IMR-90 (cell line): ENCODE results near the gene SYCE3. TPM values are rescaled to one million over a fixed set of nuclear protein-coding genes. Genes with fewer than 3 reads are reported as not detected.

Source experiments
- ATAC-seq: fragments of 200-7000 bp; cut with Tn5 transposase; 2 replicates; pipeline ENCODE4 v1.9.1; 2020; ENCODE audit warnings: low read depth, mild to moderate bottlenecking, moderate library complexity
- BruUV-seq: library from RNA; stranded (reverse); fragments of 400-500 nt; replicated peaks from 2 replicates; lab custom pipeline; 2021; lab: Mats Ljungman, UMichigan
- CTCF ChIA-PET: fragments of 300-600 bp; formaldehyde crosslinking; extraction: SDS; loops from one replicate; lab custom pipeline; 2021; ENCODE audit warnings: antibody characterized with exemption; lab: Yijun Ruan, JAX
- POLR2A ChIA-PET: fragments of 300-600 bp; sonication (Branson Sonifier 250); formaldehyde crosslinking; loops from one replicate; lab custom pipeline; 2022; ENCODE audit warnings: antibody characterized with exemption; ENCODE audit not compliant: unreplicated experiment; lab: Charles Lee
- DNase-seq: peaks from one replicate; pipeline ENCODE4 v3.0.0; 2013
- H2AFZ ChIP-seq: replicated peaks from 2 replicates; pipeline ENCODE3; 2013; ENCODE audit warnings: low read length, mild to moderate bottlenecking; ENCODE audit not compliant: poor library complexity
- H2AK5ac ChIP-seq: 2 replicates; pipeline ENCODE4 v1.6.1; 2013; ENCODE audit warnings: low read depth, low read length, inconsistent platforms
- H2AK9ac ChIP-seq: replicated peaks from 2 replicates; pipeline ENCODE3; 2013; ENCODE audit warnings: mild to moderate bottlenecking, low read depth, low read length, moderate library complexity; ENCODE audit not compliant: poor library complexity
- H2BK120ac ChIP-seq: 2 replicates; pipeline ENCODE4 v1.6.1; 2013; ENCODE audit warnings: low read depth, low read length, inconsistent platforms
- H2BK15ac ChIP-seq: 3 replicates; pipeline ENCODE4 v1.6.1; 2013; ENCODE audit warnings: low read depth, low read length, inconsistent platforms
- H2BK20ac ChIP-seq: 2 replicates; pipeline ENCODE4 v1.6.1; 2013; ENCODE audit warnings: low read depth, mild to moderate bottlenecking, inconsistent platforms, low read length, moderate library complexity
- H2BK5ac ChIP-seq: 2 replicates; pipeline ENCODE4 v1.6.1; 2013; ENCODE audit warnings: mild to moderate bottlenecking, low read depth, low read length, inconsistent platforms; ENCODE audit not compliant: poor library complexity, severe bottlenecking
- H3K14ac ChIP-seq: replicated peaks from 2 replicates; pipeline ENCODE4 v1.6.1; 2013; ENCODE audit warnings: low read depth, low read length, inconsistent platforms
- H3K18ac ChIP-seq: 2 replicates; pipeline ENCODE4 v1.6.1; 2013; ENCODE audit warnings: low read depth, low read length, control low read depth
- H3K23ac ChIP-seq: 2 replicates; pipeline ENCODE4 v1.6.1; 2013; ENCODE audit warnings: low read depth, low read length, inconsistent platforms
- H3K27ac ChIP-seq: 2 replicates; pipeline ENCODE4 v1.5.1; 2013; ENCODE audit warnings: mild to moderate bottlenecking, control low read depth, low read length; ENCODE audit not compliant: insufficient read depth
- H3K27me3 ChIP-seq: 2 replicates; pipeline ENCODE4 v1.6.1; 2013; ENCODE audit warnings: low read length; ENCODE audit not compliant: control insufficient read depth, insufficient read depth
- H3K36me3 ChIP-seq: 2 replicates; pipeline ENCODE4 v1.6.1; 2013; ENCODE audit warnings: low read length, mixed read lengths; ENCODE audit not compliant: control insufficient read depth, insufficient read depth
- H3K4ac ChIP-seq: 2 replicates; pipeline ENCODE4 v1.6.1; 2013; ENCODE audit warnings: low read depth, low read length, inconsistent platforms
- H3K4me1 ChIP-seq: 2 replicates; pipeline ENCODE4 v1.6.1; 2013; ENCODE audit warnings: low read length, mixed read lengths; ENCODE audit not compliant: control insufficient read depth, insufficient read depth
- H3K4me2 ChIP-seq: 2 replicates; pipeline ENCODE4 v1.6.1; 2013; ENCODE audit warnings: low read depth, mild to moderate bottlenecking, control low read depth, low read length, moderate library complexity
- H3K4me3 ChIP-seq: 2 replicates; pipeline ENCODE4 v1.5.1; 2013; ENCODE audit warnings: low read depth, mild to moderate bottlenecking, control low read depth, low read length, moderate library complexity; ENCODE audit not compliant: insufficient read depth
- H3K56ac ChIP-seq: 2 replicates; pipeline ENCODE4 v1.6.1; 2013; ENCODE audit warnings: low read length, inconsistent platforms; ENCODE audit not compliant: insufficient read depth; ENCODE audit errors: extremely low read depth
- H3K79me1 ChIP-seq, 2 experiments: 2 replicates each; pipeline ENCODE4 v1.6.1; 2013; ENCODE audit warnings: low read length in 2 of 2, inconsistent platforms in 1 of 2, low read depth in 1 of 2
- H3K9ac ChIP-seq: 2 replicates; pipeline ENCODE4 v1.6.1; 2013; ENCODE audit warnings: low read depth, low read length, control low read depth
- H3K9me1 ChIP-seq: 2 replicates; pipeline ENCODE4 v1.6.1; 2013; ENCODE audit warnings: low read length, inconsistent platforms; ENCODE audit not compliant: insufficient read depth
- H3K9me3 ChIP-seq: 2 replicates; pipeline ENCODE4 v1.6.1; 2013; ENCODE audit warnings: low read length; ENCODE audit not compliant: control insufficient read depth, insufficient read depth
- H4K20me1 ChIP-seq: 2 replicates; pipeline ENCODE4 v1.6.1; 2013; ENCODE audit warnings: low read length, inconsistent platforms; ENCODE audit not compliant: insufficient read depth
- H4K5ac ChIP-seq: 2 replicates; pipeline ENCODE4 v1.6.1; 2013; ENCODE audit warnings: mild to moderate bottlenecking, low read depth, low read length, control low read depth
- H4K8ac ChIP-seq, 2 experiments: 2 replicates each; pipeline ENCODE4 v1.6.1; 2013; ENCODE audit warnings: low read depth in 2 of 2, low read length in 2 of 2, control low read depth in 1 of 2, inconsistent platforms in 1 of 2
- H4K91ac ChIP-seq: 2 replicates; pipeline ENCODE4 v1.6.1; 2013; ENCODE audit warnings: low read depth, low read length, inconsistent platforms; ENCODE audit not compliant: insufficient read depth
- BHLHE40 ChIP-seq: fragments of 150-350 bp; IDR thresholded peaks from 2 replicates; pipeline ENCODE4 v1.6.1; 2016; ENCODE audit warnings: mild to moderate bottlenecking, low read depth, low read length
- CEBPB ChIP-seq: IDR thresholded peaks from 2 replicates; pipeline ENCODE4 v1.6.1; 2012; ENCODE audit warnings: low read depth, low read length, improper control_type of control experiment
- CHD1 ChIP-seq: IDR thresholded peaks from 2 replicates; pipeline ENCODE4 v1.6.1; 2012; ENCODE audit warnings: low read depth, low read length, improper control_type of control experiment
- CTCF ChIP-seq: conservative IDR thresholded peaks from 2 replicates; pipeline ENCODE4 v1.5.1; 2012; ENCODE audit warnings: mild to moderate bottlenecking, low read depth, low read length, improper control_type of control experiment
- FOS ChIP-seq: fragments of 150-350 bp; IDR thresholded peaks from 2 replicates; pipeline ENCODE4 v1.6.1; 2016; ENCODE audit warnings: low read depth, low read length
- MAFK ChIP-seq: IDR thresholded peaks from 2 replicates; pipeline ENCODE4 v1.6.1; 2012; ENCODE audit warnings: low read depth, low read length, improper control_type of control experiment
- MAZ ChIP-seq: IDR thresholded peaks from 2 replicates; pipeline ENCODE4 v1.6.1; 2012; ENCODE audit warnings: low read depth, mild to moderate bottlenecking, low read length, improper control_type of control experiment, moderate library complexity, borderline replicate concordance
- MXI1 ChIP-seq: IDR thresholded peaks from 2 replicates; pipeline ENCODE4 v1.6.1; 2012; ENCODE audit warnings: low read depth, mild to moderate bottlenecking, low read length, moderate library complexity, borderline replicate concordance
- NFE2L2 ChIP-seq: fragments of 150-350 bp; IDR thresholded peaks from 2 replicates; pipeline ENCODE4 v1.6.1; 2016; ENCODE audit warnings: low read depth, mild to moderate bottlenecking, low read length
- POLR2A ChIP-seq: IDR thresholded peaks from 2 replicates; pipeline ENCODE4 v1.6.1; 2012; ENCODE audit warnings: mild to moderate bottlenecking, low read depth, low read length
- RAD21 ChIP-seq: IDR thresholded peaks from 2 replicates; pipeline ENCODE4 v1.6.1; 2012; ENCODE audit warnings: low read length, improper control_type of control experiment
- RCOR1 ChIP-seq: IDR thresholded peaks from 2 replicates; pipeline ENCODE4 v1.6.1; 2012; ENCODE audit warnings: mild to moderate bottlenecking, low read length, improper control_type of control experiment; ENCODE audit not compliant: insufficient replicate concordance
- RFX5 ChIP-seq: IDR thresholded peaks from 2 replicates; pipeline ENCODE4 v1.8.0; 2012; ENCODE audit warnings: low read depth, mild to moderate bottlenecking, low read length, moderate library complexity
- SMC3 ChIP-seq: fragments of 150-350 bp; IDR thresholded peaks from 2 replicates; pipeline ENCODE4 v1.6.1; 2016; ENCODE audit warnings: low read depth, mild to moderate bottlenecking, antibody characterized with exemption, low read length, moderate library complexity
- USF2 ChIP-seq: fragments of 150-350 bp; IDR thresholded peaks from 2 replicates; pipeline ENCODE4 v1.6.1; 2017; ENCODE audit warnings: mild to moderate bottlenecking, antibody characterized with exemption, low read length, low read depth
- WGBS, 2 experiments: methylation state at CpG; one replicate each; pipeline versions ENCODE4 v1.1.5 to v1.1.7; 2013; ENCODE audit warnings: missing lambda C conversion rate in 2 of 2; ENCODE audit not compliant: insufficient read length in 1 of 2; ENCODE audit errors: extremely low coverage in 2 of 2; 5-methylcytosine and 5-hydroxymethylcytosine counted together
- dilution Hi-C: fragments of 300-500 bp; cut with HindIII; formaldehyde crosslinking; loops from one replicate; pipeline ENCODE4 v1.14.3; 2018; ENCODE audit warnings: low sequenced_read_pairs; ENCODE audit not compliant: unreplicated experiment
- in situ Hi-C: fragments of 300-500 bp; cut with MboI; formaldehyde crosslinking; loops from 3 replicates; pipeline ENCODE4 v1.14.3; 2019; ENCODE audit warnings: low sequenced_read_pairs, inconsistent platforms, mixed read lengths
- intact Hi-C: fragments of 100-400 bp; cut with micrococcal nuclease; formaldehyde crosslinking; loops from 2 replicates; pipeline ENCODE4 v1.10.0; 2022
- polyA plus RNA-seq, 3 experiments: library from polyadenylated mRNA; depleted of rRNA; stranded (reverse); fragments of >200 nt; gene quantifications; 2 replicates each; pipeline ENCODE4 v1.2.3, GENCODE V29; 2012; ENCODE audit warnings: low replicate concordance in 1 of 3
- total RNA-seq: library from RNA; depleted of rRNA; stranded (reverse); fragments of >200 nt; gene quantifications from 2 replicates; pipeline ENCODE4 v1.2.3, GENCODE V29; 2012

Gene SYCE3
- total and polyA plus RNA-seq, 2 of the 4 experiments (the other 2 are of a cell fraction) = not detected

GRCh38 chr22:50545522-50546325 is 17.0 kb downstream of the SYCE3 start, which contains the start of gene KLHDC7B:
TSS of gene KLHDC7B (plus strand) at chr22:50545899. CDS start at chr22:50546244, 345 bp downstream.
- no peaks in the 10 kb centered on the region for H3K36me3 ChIP-seq
- ATAC-seq (peak; percentile 30; the same call in 1 of the 2 replicates), DNase-seq (peak; percentile 35)
- H3K4ac ChIP-seq = peak within 1 kb of the TSS; percentile 65; the same call in 1 of the 2 replicates
- H4K91ac ChIP-seq = peak within 1 kb of the TSS; percentile 31; the same call in 1 of the 2 replicates
- H3K9me1 ChIP-seq = 0 out of 2 replicates have a peak, but pooled peaks cover 2% of the 10 kb centered on the region
- POLR2A ChIA-PET = no interaction called here
- peak within 1 kb of the TSS; percentile 58; the same call in 1 of the 2 replicates for H2AK5ac ChIP-seq
- H3K4me3 ChIP-seq = no peak within 1 kb of the TSS
- peaks cover 57% of the 10 kb centered on the region for H3K27me3 ChIP-seq
- peak within 1 kb of the TSS; percentile 37; the same call in 1 of the 2 replicates for H3K23ac ChIP-seq
- intact Hi-C loops (no loop called here), dilution Hi-C loops (no loop called here), in situ Hi-C loops (no loop called here)
- no peak within 1 kb of the TSS for H3K56ac ChIP-seq
- H3K4me2 ChIP-seq = no peak within 1 kb of the TSS
- H3K4me1 ChIP-seq = peaks cover 2% of the 10 kb centered on the region
- H2AK9ac ChIP-seq = peak within 1 kb of the TSS; percentile 68
- no peak within 1 kb of the TSS; the same call in 1 of the 2 replicates for H3K18ac ChIP-seq
- no peak within 1 kb of the TSS for H2BK5ac ChIP-seq
- no peaks in the 10 kb centered on the region for H3K9me3 ChIP-seq
- H3K79me1 ChIP-seq = no peaks in the 10 kb centered on the region
- peak within 1 kb of the TSS; percentile 47; the same call in 1 of the 3 replicates for H2BK15ac ChIP-seq
- H4K5ac ChIP-seq = no peak within 1 kb of the TSS; the same call in 1 of the 2 replicates
- H3K14ac ChIP-seq = no peak within 1 kb of the TSS
- no peak within 1 kb of the TSS for H3K9ac ChIP-seq
- CTCF ChIA-PET = interaction anchor here (0.6 kb wide), 1 partner anchor 11 kb away, joined by 3 read pairs; no protein-coding TSS in a partner anchor
- peak within 1 kb of the TSS; percentile 45; the same call in 1 of the 2 replicates for H2BK120ac ChIP-seq
- peak within 1 kb of the TSS in 1 of 2 experiments; percentile 42; a peak in 1 of 4 replicates for H4K8ac ChIP-seq
- H3K27ac ChIP-seq = no peak within 1 kb of the TSS
- H2BK20ac ChIP-seq = 0 out of 2 replicates have a peak within 1 kb of the TSS, but pooled peaks have one; percentile 16
- H2AFZ ChIP-seq = peak within 1 kb of the TSS; percentile 25
- no TSS peak for BruUV-seq
- H4K20me1 ChIP-seq = no peaks in the 10 kb centered on the region
- 20% methylated on average over 2 of the region's 10 CpGs; no CpG with 5 or more reads in 1 of the 2 experiments for WGBS, 2 experiments
- no peak for TF ChIP-seq MAFK
- no peak for TF ChIP-seq MXI1
- no peak for TF ChIP-seq RCOR1
- peak; percentile 59 for TF ChIP-seq CEBPB
- peak; percentile 10; the same call in 1 of the 2 replicates for TF ChIP-seq CTCF
- TF ChIP-seq CHD1 = no peak
- TF ChIP-seq RAD21 = no peak
- no peak for TF ChIP-seq SMC3
- no peak for TF ChIP-seq POLR2A
- no peak for TF ChIP-seq FOS
- no peak for TF ChIP-seq USF2
- TF ChIP-seq RFX5 = no peak
- TF ChIP-seq MAZ = peak; percentile 75; the same call in 1 of the 2 replicates
- no peak for TF ChIP-seq BHLHE40
- no peak for TF ChIP-seq NFE2L2
